ENCODE measurements around the gene RABL6. TPM values are rescaled to one million over a fixed set of nuclear protein-coding genes. Genes with fewer than 3 reads are reported as not detected.
"Not testable (repeated sequence)": the region's sequence is repeated elsewhere in the genome, so short reads cannot be mapped to it uniquely, and the experiment has no call there.

Gene RABL6
- total RNA-seq, 1 donor from 2014 or later: 198 TPM

- peaks cover 22% of the 10 kb centered on the region for H3K4me1 Mint-ChIP-seq
- peak; percentile 70 for TF ChIP-seq CTCF (conservative IDR thresholded peaks at IDR 0.05)
- not testable (repeated sequence) for H3K36me3 Mint-ChIP-seq (ENCODE audit: low read depth); H3K9me3 Mint-ChIP-seq; H3K27ac Mint-ChIP-seq (ENCODE audit: unreplicated experiment)
- peak overlapping the region; percentile 76 for H3K4me3 Mint-ChIP-seq
- H3K27me3 Mint-ChIP-seq (ENCODE audit: low read depth): peaks cover 47% of the 10 kb centered on the region
- peak; percentile 65 for DNase-seq (ENCODE audit: low read depth, low spot score)
These were observed 36.3 kb downstream of the RABL6 start for GRCh38 chr9:136843801-136844740.

- TF ChIP-seq CTCF (conservative IDR thresholded peaks at IDR 0.05): no peak
- no peaks in the 10 kb centered on the region for H3K9me3 Mint-ChIP-seq
- peaks cover 3% of the 10 kb centered on the region for H3K36me3 Mint-ChIP-seq (ENCODE audit: low read depth)
- peaks cover 25% of the 10 kb centered on the region for H3K4me1 Mint-ChIP-seq
- no peak for DNase-seq (ENCODE audit: low read depth, low spot score)
- peaks cover 49% of the 10 kb centered on the region for H3K27me3 Mint-ChIP-seq (ENCODE audit: low read depth)
- H3K27ac Mint-ChIP-seq (ENCODE audit: unreplicated experiment): no peak overlapping the region
- peak overlapping the region; percentile 69 for H3K4me3 Mint-ChIP-seq
These were observed 37.2 kb downstream of the RABL6 start for GRCh38 chr9:136844761-136845464.

- peaks cover 46% of the 10 kb centered on the region for H3K27me3 Mint-ChIP-seq (ENCODE audit: low read depth)
These were observed 37.9 kb downstream of the RABL6 start for GRCh38 chr9:136845465-136846260.

GRCh38 chr9:136846376-136847087 is 38.8 kb downstream of the RABL6 start:
- Mint-ChIP-seq H3K27ac (ENCODE audit: unreplicated experiment) (no peak overlapping the region), H3K4me3 (peak overlapping the region; percentile 51), H3K36me3 (ENCODE audit: low read depth) (no peaks in the 10 kb centered on the region), H3K27me3 (ENCODE audit: low read depth) (peaks cover 40% of the 10 kb centered on the region), H3K4me1 (peaks cover 15% of the 10 kb centered on the region), H3K9me3 (no peaks in the 10 kb centered on the region)
- TF ChIP-seq CTCF (conservative IDR thresholded peaks at IDR 0.05): no peak
- no peak for DNase-seq (ENCODE audit: low read depth, low spot score)

More at GRCh38 chr9:136845465-136846260, 37.9 kb downstream of the RABL6 start:
- H3K27ac Mint-ChIP-seq (ENCODE audit: unreplicated experiment): no peak overlapping the region
- H3K9me3 Mint-ChIP-seq: no peaks in the 10 kb centered on the region
- H3K36me3 Mint-ChIP-seq (ENCODE audit: low read depth): no peaks in the 10 kb centered on the region
- DNase-seq (ENCODE audit: low read depth, low spot score): no peak
- peak overlapping the region; percentile 69 for H3K4me3 Mint-ChIP-seq
- H3K4me1 Mint-ChIP-seq: peaks cover 21% of the 10 kb centered on the region
- no peak for TF ChIP-seq CTCF (conservative IDR thresholded peaks at IDR 0.05)

All from neural crest cell (in vitro differentiated cells).